IMR-90 (cell line): ENCODE results near the gene LSM7. TPM values are rescaled to one million over a fixed set of nuclear protein-coding genes. Genes with fewer than 3 reads are reported as not detected.

ENCODE experiments used
- ATAC-seq: fragments of 200-7000 bp; cut with Tn5 transposase; 2 replicates; pipeline ENCODE4 v1.9.1; 2020; ENCODE audit warnings: low read depth, mild to moderate bottlenecking, moderate library complexity
- BruUV-seq: library from RNA; stranded (reverse); fragments of 400-500 nt; replicated peaks from 2 replicates; lab custom pipeline; 2021; lab: Mats Ljungman, UMichigan
- CTCF ChIA-PET: fragments of 300-600 bp; formaldehyde crosslinking; extraction: SDS; loops from one replicate; lab custom pipeline; 2021; ENCODE audit warnings: antibody characterized with exemption; lab: Yijun Ruan, JAX
- POLR2A ChIA-PET: fragments of 300-600 bp; sonication (Branson Sonifier 250); formaldehyde crosslinking; loops from one replicate; lab custom pipeline; 2022; ENCODE audit warnings: antibody characterized with exemption; ENCODE audit not compliant: unreplicated experiment; lab: Charles Lee
- DNase-seq: peaks from one replicate; pipeline ENCODE4 v3.0.0; 2013
- H2AFZ ChIP-seq: replicated peaks from 2 replicates; pipeline ENCODE3; 2013; ENCODE audit warnings: low read length, mild to moderate bottlenecking; ENCODE audit not compliant: poor library complexity
- H2AK5ac ChIP-seq: 2 replicates; pipeline ENCODE4 v1.6.1; 2013; ENCODE audit warnings: low read depth, low read length, inconsistent platforms
- H2AK9ac ChIP-seq: replicated peaks from 2 replicates; pipeline ENCODE3; 2013; ENCODE audit warnings: mild to moderate bottlenecking, low read depth, low read length, moderate library complexity; ENCODE audit not compliant: poor library complexity
- H2BK120ac ChIP-seq: 2 replicates; pipeline ENCODE4 v1.6.1; 2013; ENCODE audit warnings: low read depth, low read length, inconsistent platforms
- H2BK15ac ChIP-seq: 3 replicates; pipeline ENCODE4 v1.6.1; 2013; ENCODE audit warnings: low read depth, low read length, inconsistent platforms
- H2BK20ac ChIP-seq: 2 replicates; pipeline ENCODE4 v1.6.1; 2013; ENCODE audit warnings: low read depth, mild to moderate bottlenecking, inconsistent platforms, low read length, moderate library complexity
- H2BK5ac ChIP-seq: 2 replicates; pipeline ENCODE4 v1.6.1; 2013; ENCODE audit warnings: mild to moderate bottlenecking, low read depth, low read length, inconsistent platforms; ENCODE audit not compliant: poor library complexity, severe bottlenecking
- H3K14ac ChIP-seq: replicated peaks from 2 replicates; pipeline ENCODE4 v1.6.1; 2013; ENCODE audit warnings: low read depth, low read length, inconsistent platforms
- H3K18ac ChIP-seq: 2 replicates; pipeline ENCODE4 v1.6.1; 2013; ENCODE audit warnings: low read depth, low read length, control low read depth
- H3K23ac ChIP-seq: 2 replicates; pipeline ENCODE4 v1.6.1; 2013; ENCODE audit warnings: low read depth, low read length, inconsistent platforms
- H3K27ac ChIP-seq: 2 replicates; pipeline ENCODE4 v1.5.1; 2013; ENCODE audit warnings: mild to moderate bottlenecking, control low read depth, low read length; ENCODE audit not compliant: insufficient read depth
- H3K27me3 ChIP-seq: 2 replicates; pipeline ENCODE4 v1.6.1; 2013; ENCODE audit warnings: low read length; ENCODE audit not compliant: control insufficient read depth, insufficient read depth
- H3K36me3 ChIP-seq: 2 replicates; pipeline ENCODE4 v1.6.1; 2013; ENCODE audit warnings: low read length, mixed read lengths; ENCODE audit not compliant: control insufficient read depth, insufficient read depth
- H3K4ac ChIP-seq: 2 replicates; pipeline ENCODE4 v1.6.1; 2013; ENCODE audit warnings: low read depth, low read length, inconsistent platforms
- H3K4me1 ChIP-seq: 2 replicates; pipeline ENCODE4 v1.6.1; 2013; ENCODE audit warnings: low read length, mixed read lengths; ENCODE audit not compliant: control insufficient read depth, insufficient read depth
- H3K4me2 ChIP-seq: 2 replicates; pipeline ENCODE4 v1.6.1; 2013; ENCODE audit warnings: low read depth, mild to moderate bottlenecking, control low read depth, low read length, moderate library complexity
- H3K4me3 ChIP-seq: 2 replicates; pipeline ENCODE4 v1.5.1; 2013; ENCODE audit warnings: low read depth, mild to moderate bottlenecking, control low read depth, low read length, moderate library complexity; ENCODE audit not compliant: insufficient read depth
- H3K56ac ChIP-seq: 2 replicates; pipeline ENCODE4 v1.6.1; 2013; ENCODE audit warnings: low read length, inconsistent platforms; ENCODE audit not compliant: insufficient read depth; ENCODE audit errors: extremely low read depth
- H3K79me1 ChIP-seq, 2 experiments: 2 replicates each; pipeline ENCODE4 v1.6.1; 2013; ENCODE audit warnings: low read length in 2 of 2, inconsistent platforms in 1 of 2, low read depth in 1 of 2
- H3K9ac ChIP-seq: 2 replicates; pipeline ENCODE4 v1.6.1; 2013; ENCODE audit warnings: low read depth, low read length, control low read depth
- H3K9me1 ChIP-seq: 2 replicates; pipeline ENCODE4 v1.6.1; 2013; ENCODE audit warnings: low read length, inconsistent platforms; ENCODE audit not compliant: insufficient read depth
- H3K9me3 ChIP-seq: 2 replicates; pipeline ENCODE4 v1.6.1; 2013; ENCODE audit warnings: low read length; ENCODE audit not compliant: control insufficient read depth, insufficient read depth
- H4K20me1 ChIP-seq: 2 replicates; pipeline ENCODE4 v1.6.1; 2013; ENCODE audit warnings: low read length, inconsistent platforms; ENCODE audit not compliant: insufficient read depth
- H4K5ac ChIP-seq: 2 replicates; pipeline ENCODE4 v1.6.1; 2013; ENCODE audit warnings: mild to moderate bottlenecking, low read depth, low read length, control low read depth
- H4K8ac ChIP-seq, 2 experiments: 2 replicates each; pipeline ENCODE4 v1.6.1; 2013; ENCODE audit warnings: low read depth in 2 of 2, low read length in 2 of 2, control low read depth in 1 of 2, inconsistent platforms in 1 of 2
- H4K91ac ChIP-seq: 2 replicates; pipeline ENCODE4 v1.6.1; 2013; ENCODE audit warnings: low read depth, low read length, inconsistent platforms; ENCODE audit not compliant: insufficient read depth
- BHLHE40 ChIP-seq: fragments of 150-350 bp; IDR thresholded peaks from 2 replicates; pipeline ENCODE4 v1.6.1; 2016; ENCODE audit warnings: mild to moderate bottlenecking, low read depth, low read length
- MAFK ChIP-seq: IDR thresholded peaks from 2 replicates; pipeline ENCODE4 v1.6.1; 2012; ENCODE audit warnings: low read depth, low read length, improper control_type of control experiment
- RCOR1 ChIP-seq: IDR thresholded peaks from 2 replicates; pipeline ENCODE4 v1.6.1; 2012; ENCODE audit warnings: mild to moderate bottlenecking, low read length, improper control_type of control experiment; ENCODE audit not compliant: insufficient replicate concordance
- SMC3 ChIP-seq: fragments of 150-350 bp; IDR thresholded peaks from 2 replicates; pipeline ENCODE4 v1.6.1; 2016; ENCODE audit warnings: low read depth, mild to moderate bottlenecking, antibody characterized with exemption, low read length, moderate library complexity
- WGBS, 2 experiments: methylation state at CpG; one replicate each; pipeline versions ENCODE4 v1.1.5 to v1.1.7; 2013; ENCODE audit warnings: missing lambda C conversion rate in 2 of 2; ENCODE audit not compliant: insufficient read length in 1 of 2; ENCODE audit errors: extremely low coverage in 2 of 2; 5-methylcytosine and 5-hydroxymethylcytosine counted together
- dilution Hi-C: fragments of 300-500 bp; cut with HindIII; formaldehyde crosslinking; loops from one replicate; pipeline ENCODE4 v1.14.3; 2018; ENCODE audit warnings: low sequenced_read_pairs; ENCODE audit not compliant: unreplicated experiment
- in situ Hi-C: fragments of 300-500 bp; cut with MboI; formaldehyde crosslinking; loops from 3 replicates; pipeline ENCODE4 v1.14.3; 2019; ENCODE audit warnings: low sequenced_read_pairs, inconsistent platforms, mixed read lengths
- intact Hi-C: fragments of 100-400 bp; cut with micrococcal nuclease; formaldehyde crosslinking; loops from 2 replicates; pipeline ENCODE4 v1.10.0; 2022
- polyA plus RNA-seq, 3 experiments: library from polyadenylated mRNA; depleted of rRNA; stranded (reverse); fragments of >200 nt; gene quantifications; 2 replicates each; pipeline ENCODE4 v1.2.3, GENCODE V29; 2012; ENCODE audit warnings: low replicate concordance in 1 of 3
- total RNA-seq: library from RNA; depleted of rRNA; stranded (reverse); fragments of >200 nt; gene quantifications from 2 replicates; pipeline ENCODE4 v1.2.3, GENCODE V29; 2012
- TF ChIP-seq, protein P1 (sequence below): fragments of 150-350 bp; IDR thresholded peaks from 2 replicates; pipeline ENCODE4 v1.6.1; 2017; ENCODE audit warnings: mild to moderate bottlenecking, antibody characterized with exemption, low read length, low read depth

Gene LSM7
- total and polyA plus RNA-seq, 2 of the 4 experiments (the other 2 are of a cell fraction) = 145 to 708 TPM

DNA sequence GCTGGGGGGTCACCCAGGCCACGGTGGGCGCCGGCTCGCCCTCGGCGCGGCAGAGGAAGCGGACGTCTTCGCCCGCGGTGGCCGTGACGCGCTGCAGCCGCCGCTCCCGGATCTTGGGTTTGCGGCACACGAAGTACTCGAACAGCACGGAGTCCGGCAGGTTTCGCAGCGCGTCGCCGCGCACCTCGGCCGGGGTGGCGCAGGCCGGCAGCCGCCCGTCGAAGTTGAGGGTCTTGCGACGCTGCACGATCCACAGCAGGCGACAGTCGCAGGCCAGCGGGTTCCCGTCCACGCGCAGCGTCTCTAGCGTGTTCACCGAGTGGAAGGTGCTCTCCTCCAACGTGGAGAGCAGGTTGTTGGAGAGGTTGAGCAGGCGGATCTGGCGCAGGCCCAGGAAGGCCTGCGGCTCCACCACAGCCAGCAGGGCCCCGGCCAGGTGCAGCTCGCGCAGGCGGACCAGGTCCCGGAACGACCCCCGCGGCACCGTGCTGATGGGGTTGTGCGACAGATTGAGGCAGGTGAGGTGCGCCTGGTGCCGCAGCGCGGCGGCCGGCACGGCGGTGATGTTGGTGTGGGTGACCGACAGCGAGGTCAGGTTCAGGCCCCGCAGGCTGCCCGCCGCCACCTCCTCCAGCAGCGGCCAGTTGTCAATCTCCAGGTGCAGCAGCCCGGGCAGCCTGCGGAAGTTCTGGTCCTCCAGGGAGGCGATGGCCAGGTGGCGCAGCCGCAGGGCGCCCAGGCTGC lies 37.8 kb downstream of the LSM7 start:
- Histone ChIP-seq H3K23ac (no peak overlapping the region), H4K20me1 (peaks cover 26% of the 10 kb centered on the region), H2AK5ac (no peak overlapping the region), H3K4ac (no peak overlapping the region), H3K9ac (no peak overlapping the region), H2BK15ac (no peak overlapping the region), H2BK20ac (no peak overlapping the region), H2AFZ (peak overlapping the region; percentile 43), H2AK9ac (peak overlapping the region; percentile 28), H3K79me1 (no peaks in the 10 kb centered on the region), H3K4me3 (no peak overlapping the region), H3K18ac (no peak overlapping the region), H4K8ac (no peak overlapping the region), H3K4me1 (peaks cover 5% of the 10 kb centered on the region), H3K27ac (no peak overlapping the region), H4K91ac (no peak overlapping the region), H4K5ac (no peak overlapping the region), H3K14ac (no peak overlapping the region), H3K36me3 (no peaks in the 10 kb centered on the region), H3K9me3 (no peaks in the 10 kb centered on the region), H3K4me2 (no peak overlapping the region), H3K56ac (no peak overlapping the region), H3K9me1 (no peaks in the 10 kb centered on the region), H2BK120ac (no peak overlapping the region), H3K27me3 (peaks cover 68% of the 10 kb centered on the region), H2BK5ac (no peak overlapping the region)
- BruUV-seq = no TSS peak
- dilution Hi-C loops = no loop called here
- DNase-seq = no peak
- CTCF ChIA-PET = interaction anchor here (1.1 to 1.6 kb wide), 2 partner anchors 25 to 55 kb away, joined by 4 read pairs; partner anchors contain the start of gene PLEKHJ1
- ATAC-seq = no peak
- POLR2A ChIA-PET = no interaction called here
- in situ Hi-C loops = no loop called here
- intact Hi-C loops = no loop called here
- no peak for TF ChIP-seq SMC3
- TF ChIP-seq MAFK = no peak
- no peak for TF ChIP-seq BHLHE40
- no peak for TF ChIP-seq RCOR1
- TF ChIP-seq, protein P1, sequence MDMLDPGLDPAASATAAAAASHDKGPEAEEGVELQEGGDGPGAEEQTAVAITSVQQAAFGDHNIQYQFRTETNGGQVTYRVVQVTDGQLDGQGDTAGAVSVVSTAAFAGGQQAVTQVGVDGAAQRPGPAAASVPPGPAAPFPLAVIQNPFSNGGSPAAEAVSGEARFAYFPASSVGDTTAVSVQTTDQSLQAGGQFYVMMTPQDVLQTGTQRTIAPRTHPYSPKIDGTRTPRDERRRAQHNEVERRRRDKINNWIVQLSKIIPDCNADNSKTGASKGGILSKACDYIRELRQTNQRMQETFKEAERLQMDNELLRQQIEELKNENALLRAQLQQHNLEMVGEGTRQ = no peak
- 10% methylated on average over 39 of the region's 82 CpGs; no CpG with 5 or more reads in 1 of the 2 experiments for WGBS, 2 experiments
